Spleen (tissue), 11 donors: ENCODE data around the gene EMX1. TPM values are rescaled to one million over a fixed set of nuclear protein-coding genes. Genes with fewer than 3 reads are reported as not detected.

Source experiments
- DNase-seq: peaks from one replicate; pipeline ENCODE4 v3.0.0-alpha.2; 2020
- H3K27ac ChIP-seq, 8 donors: fragments of 200-600 bp; sonication (generic) in 7 of 8; 1 replicate in 4 of 8; 2 replicates in 4 of 8; pipeline versions ENCODE4 v1.5.0 to v1.8.0; 2016 to 2021; ENCODE audit warnings: inconsistent platforms in 4 of 8, mild to moderate bottlenecking in 4 of 8, moderate library complexity in 1 of 8
- H3K27me3 ChIP-seq, 7 donors: fragments of 200-600 bp; sonication (generic) in 6 of 7; replicated peaks in 1 of 7; 1 replicate in 4 of 7; 2 replicates in 3 of 7; pipeline versions ENCODE4 v1.5.0 to v1.8.0; 2016 to 2021; ENCODE audit warnings: inconsistent platforms in 3 of 7, mild to moderate bottlenecking in 1 of 7
- H3K36me3 ChIP-seq, 6 donors: fragments of 200-600 bp; sonication (generic) in 5 of 6; 1 replicate in 4 of 6; 2 replicates in 2 of 6; pipeline versions ENCODE4 v1.5.0 to v1.8.0; 2016 to 2021; ENCODE audit warnings: inconsistent platforms in 2 of 6
- H3K4me1 ChIP-seq, 6 donors: fragments of 200-600 bp; sonication (generic) in 5 of 6; 1 replicate in 3 of 6; 2 replicates in 3 of 6; pipeline versions ENCODE4 v1.5.0 to v1.8.0; 2016 to 2021; ENCODE audit warnings: inconsistent platforms in 3 of 6
- H3K4me3 ChIP-seq, 8 donors: fragments of 200-600 bp; sonication (generic) in 7 of 8; 1 replicate in 4 of 8; 2 replicates in 4 of 8; pipeline versions ENCODE4 v1.5.0 to v1.8.0; 2016 to 2021; ENCODE audit warnings: inconsistent platforms in 4 of 8, mild to moderate bottlenecking in 4 of 8, moderate library complexity in 2 of 8
- H3K9me3 ChIP-seq, 8 donors: fragments of 200-600 bp; sonication (generic) in 7 of 8; 1 replicate in 4 of 8; 2 replicates in 4 of 8; pipeline versions ENCODE4 v1.5.0 to v1.8.0; 2016 to 2021; ENCODE audit warnings: inconsistent platforms in 4 of 8
- CTCF ChIP-seq, 11 experiments: fragments of 200-600 bp in 7 of 11; fragments of 450-650 bp in 4 of 11; sonication (generic) in 4 of 11; IDR thresholded peaks in 8 of 11; conservative IDR thresholded peaks in 3 of 11; 1 replicate in 7 of 11; 2 replicates in 4 of 11; pipeline versions ENCODE4 v1.4.0 to v1.8.0; 2016 to 2021; ENCODE audit warnings: antibody characterized with exemption in 11 of 11, inconsistent platforms in 4 of 11, mild to moderate bottlenecking in 1 of 11
- POLR2A ChIP-seq, 3 donors: fragments of 450-650 bp; IDR thresholded peaks; one replicate each; pipeline ENCODE4 v1.5.1; 2017; ENCODE audit warnings: antibody characterized with exemption in 3 of 3, mild to moderate bottlenecking in 1 of 3
- POLR2AphosphoS5 ChIP-seq, 3 donors: sonication (generic); formaldehyde crosslinking; IDR thresholded peaks; one replicate each; pipeline ENCODE4 v1.5.1; 2017; ENCODE audit warnings: antibody characterized with exemption in 3 of 3
- WGBS, 5 donors: extraction: QIAGEN DNeasy Blood & Tissue Kit in 3 of 5; methylation state at CpG; one replicate each; pipeline versions ENCODE4 v1.1.5 to v1.1.7; 2013 to 2018; 5-methylcytosine and 5-hydroxymethylcytosine counted together
- intact Hi-C: fragments of 100-400 bp; cut with DNase I; formaldehyde crosslinking; loops from one replicate; pipeline ENCODE4 v1.15.0; 2023; ENCODE audit warnings: low total_unique reads
- polyA plus RNA-seq, 3 donors: library from polyadenylated mRNA; stranded (reverse); fragments of 200-250 nt; gene quantifications; one replicate each; pipeline ENCODE4 v1.2.1, GENCODE V29; 2013
- total RNA-seq, 7 donors: library from RNA; depleted of rRNA in 3 of 7; stranded (reverse); fragments of >200 nt in 3 of 7; fragmentation: NEBNext Ultra II Directional in 4 of 7; extraction: Animal tissue kit (Norgen Biotek cat#: 25700) in 4 of 7; gene quantifications; one replicate each; pipeline versions ENCODE4 v1.1.0 to v1.2.1, GENCODE V29; 2016 to 2021
- donor health status: healthy with polysubstance abuse.
- donor health status: DM: no; HTN: no; CAD: no; lungs with moderate emphysema.
- donor health status: DM: no; HTN: no; CAD: no.
- donor health status: Bipolar disorder and iron deficiency.
- donor health status: healthy.
- donor health status: DM: no; HTN: no; CAD: no.
- donor health status: DM: yes; HTN: yes; CAD: no.

Gene EMX1
- total and polyA plus RNA-seq, 10 donors, result not detected

GRCh38 chr2:72982781-72983499, 65.6 kb downstream of the EMX1 start:
- Histone ChIP-seq H3K9me3 (no peaks in the 10 kb centered on the region), H3K4me3 (no peak overlapping the region), H3K27me3 (no peaks in the 10 kb centered on the region), H3K27ac (no peak overlapping the region), H3K36me3 (peaks cover 0 to 61% (median 14%) of the 10 kb centered on the region in 6 donors), H3K4me1 (peaks cover 0 to 24% (median 9%) of the 10 kb centered on the region in 6 donors)
- peak; percentile 44 for DNase-seq
- 83 to 87% (median 86%) methylated on average over 11 of the region's 11 CpGs for WGBS, 5 donors
- intact Hi-C loops, result no loop called here
- TF ChIP-seq POLR2A (IDR thresholded peaks at IDR 0.05), result no peak
- TF ChIP-seq CTCF (IDR thresholded peaks at IDR 0.05 in 8 of 11, conservative IDR thresholded peaks at IDR 0.05 in 3 of 11), result no peak
- no peak for TF ChIP-seq POLR2AphosphoS5 (IDR thresholded peaks at IDR 0.05)

- intact Hi-C loops, result no loop called here
- Histone ChIP-seq H3K4me3 (no peak overlapping the region), H3K27ac (no peak overlapping the region), H3K4me1 (peaks cover 0 to 23% (median 9%) of the 10 kb centered on the region in 6 donors), H3K9me3 (no peaks in the 10 kb centered on the region), H3K27me3 (no peaks in the 10 kb centered on the region), H3K36me3 (peaks cover 0 to 68% (median 15%) of the 10 kb centered on the region in 6 donors)
- TF ChIP-seq CTCF (IDR thresholded peaks at IDR 0.05 in 8 of 11, conservative IDR thresholded peaks at IDR 0.05 in 3 of 11), result no peak
- no peak for TF ChIP-seq POLR2A (IDR thresholded peaks at IDR 0.05)
- TF ChIP-seq POLR2AphosphoS5 (IDR thresholded peaks at IDR 0.05), result no peak
- DNase-seq, result peak; percentile 71
- WGBS, 5 donors, result 85 to 94% (median 90%) methylated on average over 9 to 10 of the region's 10 CpGs
These were observed 66.3 kb downstream of the EMX1 start for GRCh38 chr2:72983500-72984161.

- TF ChIP-seq POLR2A (IDR thresholded peaks at IDR 0.05) (no peak), POLR2AphosphoS5 (IDR thresholded peaks at IDR 0.05) (no peak), CTCF (IDR thresholded peaks at IDR 0.05 in 8 of 11, conservative IDR thresholded peaks at IDR 0.05 in 3 of 11) (no peak)
- peaks cover 0 to 74% (median 15%) of the 10 kb centered on the region in 6 donors for H3K36me3 ChIP-seq
- H3K27me3 ChIP-seq, result no peaks in the 10 kb centered on the region
- H3K9me3 ChIP-seq, result no peaks in the 10 kb centered on the region
- 82 to 95% (median 86%) methylated on average over 7 of the region's 7 CpGs for WGBS, 5 donors
- H3K4me1 ChIP-seq, result peaks cover 0 to 17% (median 9%) of the 10 kb centered on the region in 6 donors
- DNase-seq, result peak; percentile 44
- no peak overlapping the region for H3K27ac ChIP-seq
- intact Hi-C loops, result no loop called here
- no peak overlapping the region for H3K4me3 ChIP-seq
These were observed 66.9 kb downstream of the EMX1 start for GRCh38 chr2:72984172-72984671.

Other genes with a start within 250 kb of the EMX1 start
- 10 to 100 TPM; 13.7 to 27.9 (median 23.0) TPM for gene EXOC6B, start 91.5 kb upstream of the EMX1 start, total RNA-seq
- 1 to 10 TPM; 1.0 to 2.7 (median 1.5) TPM for gene EXOC6B, start 91.5 kb upstream of the EMX1 start, polyA plus RNA-seq
- gene SPR, start 30.1 kb upstream of the EMX1 start, total RNA-seq, result 10 to 100 TPM in 3 of 7 donors, 1 to 10 TPM in 4; 8.4 to 22.6 (median 9.6) TPM
- 10 to 100 TPM in 2 of 3 donors, 1 to 10 TPM in 1; 3.9 to 12.1 (median 10.0) TPM for gene SPR, start 30.1 kb upstream of the EMX1 start, polyA plus RNA-seq
- gene SFXN5, start 154.2 kb downstream of the EMX1 start, total RNA-seq, result 10 to 100 TPM; 18.8 to 41.4 (median 29.0) TPM
- gene SFXN5, start 154.2 kb downstream of the EMX1 start, polyA plus RNA-seq, result 1 to 10 TPM; 2.6 to 9.0 (median 5.4) TPM
- gene RAB11FIP5, start 195.4 kb downstream of the EMX1 start, total RNA-seq, result 100 to 1,000 TPM in 4 of 7 donors, 10 to 100 TPM in 3; 43.2 to 127 (median 101) TPM
- 10 to 100 TPM in 2 of 3 donors, 1 to 10 TPM in 1; 9.5 to 42.9 (median 14.2) TPM for gene RAB11FIP5, start 195.4 kb downstream of the EMX1 start, polyA plus RNA-seq